Kidney (tissue), 14 donors: ENCODE results near the gene EIF1AD. TPM values are rescaled to one million over a fixed set of nuclear protein-coding genes. Genes with fewer than 3 reads are reported as not detected.

Source experiments
- DNase-seq, 5 donors: peaks; one replicate each; pipeline ENCODE4 v3.0.0-alpha.2; 2013 to 2020
- FAIRE-seq: peaks from 2 replicates; lab custom pipeline; 2012; peaks lifted over from hg19 to GRCh38; lab: Jason Lieb, UNC
- H3K27ac ChIP-seq, 2 donors: one replicate each; pipeline ENCODE4 v1.7.0; 2013; ENCODE audit warnings: low read depth in 2 of 2, low read length in 2 of 2, inconsistent platforms in 1 of 2
- H3K27me3 ChIP-seq: one replicate; pipeline ENCODE4 v1.7.1; 2013; ENCODE audit warnings: low read length, inconsistent platforms; ENCODE audit not compliant: control insufficient read depth, insufficient read depth
- H3K36me3 ChIP-seq, 3 donors: one replicate each; pipeline versions ENCODE4 v1.7.0 to v1.7.1; 2013; ENCODE audit warnings: low read length in 3 of 3, control low read depth in 1 of 3, inconsistent platforms in 1 of 3; ENCODE audit not compliant: insufficient read depth in 3 of 3, control insufficient read depth in 2 of 3
- H3K4me1 ChIP-seq, 3 donors: one replicate each; pipeline versions ENCODE4 v1.7.0 to v1.7.1; 2013; ENCODE audit warnings: low read length in 3 of 3, inconsistent platforms in 1 of 3, low read depth in 1 of 3; ENCODE audit not compliant: control insufficient read depth in 2 of 3, insufficient read depth in 2 of 3
- H3K4me3 ChIP-seq, 3 donors: one replicate each; pipeline versions ENCODE4 v1.7.0 to v1.8.1; 2013; ENCODE audit warnings: low read length in 3 of 3, control low read depth in 1 of 3, inconsistent platforms in 1 of 3
- H3K9ac ChIP-seq, 3 donors: one replicate each; pipeline versions ENCODE4 v1.7.0 to v1.7.1; 2013; ENCODE audit warnings: low read length in 3 of 3, control low read depth in 1 of 3, inconsistent platforms in 1 of 3
- H3K9me3 ChIP-seq, 3 donors: one replicate each; pipeline versions ENCODE4 v1.7.0 to v1.7.1; 2013; ENCODE audit warnings: low read length in 3 of 3, control low read depth in 1 of 3, inconsistent platforms in 1 of 3; ENCODE audit not compliant: control insufficient read depth in 2 of 3, insufficient read depth in 1 of 3
- intact Hi-C: fragments of 100-400 bp; cut with DNase I; formaldehyde crosslinking; loops from one replicate; pipeline ENCODE4 v1.11.1; 2022
- polyA plus RNA-seq: library from polyadenylated mRNA; stranded (reverse); fragments of 350-450 nt; fragmentation: Illumina TruSeq; extraction: RNeasy Lipid Tissue Mini Kit (QIAGEN cat#74804); gene quantifications from one replicate; pipeline ENCODE4 v1.2.3, GENCODE V29; 2014; ENCODE audit warnings: low read depth, low replicate concordance; ENCODE audit not compliant: insufficient read depth
- total RNA-seq: library from RNA; stranded (reverse); fragmentation: NEBNext Ultra II Directional; extraction: Animal tissue kit (Norgen Biotek cat#: 25700); gene quantifications from one replicate; pipeline ENCODE4 v1.2.1, GENCODE V29; 2021
- TF ChIP-seq, protein P1 (sequence below): IDR thresholded peaks from 3 replicates; pipeline ENCODE4 v1.5.1; 2012; ENCODE audit warnings: mild to moderate bottlenecking, moderate library complexity, borderline replicate concordance; ENCODE audit not compliant: insufficient read depth; ENCODE audit errors: extremely low read depth
- donor health status: control.
- donor health status: control.
- donor health status: control.
- donor health status: control.
- donor health status: control.
- donor health status: DM: yes; HTN: yes; CAD: no.
- donor health status: Normal renal cell carcinoma (clear cell type).

Gene EIF1AD
- total and polyA plus RNA-seq, 2 donors from 2014 or later: 17.7 to 37.5 TPM

DNA sequence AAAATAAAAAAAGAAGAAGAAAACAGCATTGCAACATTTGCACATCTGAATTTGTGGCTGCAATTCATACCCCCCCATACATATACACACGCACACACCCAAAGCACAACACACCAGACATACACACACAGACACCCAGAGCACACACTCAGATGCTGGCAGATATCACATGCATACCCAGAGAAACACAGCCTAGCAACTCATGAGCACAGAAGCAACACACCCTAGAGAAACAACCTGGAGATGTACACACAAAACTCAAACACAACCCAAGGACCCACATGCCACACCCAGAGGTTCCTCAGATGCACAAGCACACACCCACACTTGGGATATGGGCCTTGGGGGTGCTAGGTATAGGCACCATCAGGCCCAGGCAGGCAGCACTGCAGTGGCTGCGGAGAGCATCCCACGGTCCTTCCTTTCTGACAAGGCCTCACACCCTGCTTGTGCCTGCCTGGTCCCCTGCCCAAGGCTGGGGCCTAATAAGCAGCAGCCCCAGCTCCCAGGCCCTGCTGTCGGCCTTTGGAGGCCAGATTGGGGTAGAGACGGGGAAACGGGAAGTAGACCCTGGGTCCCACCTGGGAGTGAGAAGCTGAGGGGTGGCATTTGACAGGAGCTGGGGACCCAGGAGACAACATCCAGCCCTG lies 13.0 kb upstream of the EIF1AD start:
- intact Hi-C loops: no loop called here
- no peak for FAIRE-seq
- H3K27ac ChIP-seq: no peak overlapping the region

DNA sequence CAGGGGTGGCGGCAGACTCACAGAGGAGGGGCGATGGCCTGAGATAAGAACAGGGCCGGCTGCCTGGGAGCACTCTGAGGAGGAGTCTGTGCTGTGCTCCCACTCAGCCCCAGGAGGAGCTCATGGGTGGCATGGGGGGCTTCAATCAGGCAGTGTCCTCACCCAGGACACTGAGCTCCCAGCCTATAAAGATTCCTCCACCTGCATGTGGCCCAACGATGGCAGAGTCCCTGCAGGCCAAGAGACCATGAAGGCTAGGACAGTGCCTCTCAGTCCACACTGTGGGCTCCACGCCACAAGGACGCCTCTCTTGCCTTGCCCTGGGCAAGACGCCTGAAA lies 11.8 kb upstream of the EIF1AD start:
- H3K9ac ChIP-seq: no peak overlapping the region
- H3K27me3 ChIP-seq: peaks cover 9% of the 10 kb centered on the region
- no peaks in the 10 kb centered on the region for H3K36me3 ChIP-seq
- FAIRE-seq (no peak), DNase-seq (no peak)
- H3K4me3 ChIP-seq: no peak overlapping the region
- H3K4me1 ChIP-seq: peaks cover 0 to 3% (median 0%) of the 10 kb centered on the region in 3 donors
- TF ChIP-seq, protein P1, sequence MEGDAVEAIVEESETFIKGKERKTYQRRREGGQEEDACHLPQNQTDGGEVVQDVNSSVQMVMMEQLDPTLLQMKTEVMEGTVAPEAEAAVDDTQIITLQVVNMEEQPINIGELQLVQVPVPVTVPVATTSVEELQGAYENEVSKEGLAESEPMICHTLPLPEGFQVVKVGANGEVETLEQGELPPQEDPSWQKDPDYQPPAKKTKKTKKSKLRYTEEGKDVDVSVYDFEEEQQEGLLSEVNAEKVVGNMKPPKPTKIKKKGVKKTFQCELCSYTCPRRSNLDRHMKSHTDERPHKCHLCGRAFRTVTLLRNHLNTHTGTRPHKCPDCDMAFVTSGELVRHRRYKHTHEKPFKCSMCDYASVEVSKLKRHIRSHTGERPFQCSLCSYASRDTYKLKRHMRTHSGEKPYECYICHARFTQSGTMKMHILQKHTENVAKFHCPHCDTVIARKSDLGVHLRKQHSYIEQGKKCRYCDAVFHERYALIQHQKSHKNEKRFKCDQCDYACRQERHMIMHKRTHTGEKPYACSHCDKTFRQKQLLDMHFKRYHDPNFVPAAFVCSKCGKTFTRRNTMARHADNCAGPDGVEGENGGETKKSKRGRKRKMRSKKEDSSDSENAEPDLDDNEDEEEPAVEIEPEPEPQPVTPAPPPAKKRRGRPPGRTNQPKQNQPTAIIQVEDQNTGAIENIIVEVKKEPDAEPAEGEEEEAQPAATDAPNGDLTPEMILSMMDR: no peak
- intact Hi-C loops: no loop called here
- H3K27ac ChIP-seq: no peak overlapping the region
- H3K9me3 ChIP-seq: no peaks in the 10 kb centered on the region

More for the DNA sequence above, 13.0 kb upstream of the EIF1AD start:
- Histone ChIP-seq H3K36me3 (no peaks in the 10 kb centered on the region), H3K4me3 (no peak overlapping the region), H3K27me3 (peaks cover 9% of the 10 kb centered on the region), H3K9me3 (no peaks in the 10 kb centered on the region), H3K9ac (no peak overlapping the region), H3K4me1 (peaks cover 0 to 3% (median 0%) of the 10 kb centered on the region in 3 donors)
- peak in 1 of 5 donors; percentile 53 for DNase-seq
- TF ChIP-seq, protein P1: no peak

- TF ChIP-seq, protein P1: no peak
- H3K36me3 ChIP-seq: no peaks in the 10 kb centered on the region
- intact Hi-C loops: no loop called here
- no peaks in the 10 kb centered on the region for H3K9me3 ChIP-seq
- no peak overlapping the region for H3K4me3 ChIP-seq
- FAIRE-seq (no peak), DNase-seq (peak in 1 of 5 donors; percentile 55)
- H3K4me1 ChIP-seq: peaks cover 0 to 3% (median 0%) of the 10 kb centered on the region in 3 donors
- H3K9ac ChIP-seq: no peak overlapping the region
- no peak overlapping the region for H3K27ac ChIP-seq
- H3K27me3 ChIP-seq: peaks cover 9% of the 10 kb centered on the region
Measured at GRCh38 chr11:66012946-66013761, 11.2 kb upstream of the EIF1AD start.
